Natural killer cell (primary cell): ENCODE measurements around the gene GAS2L2. TPM values are rescaled to one million over a fixed set of nuclear protein-coding genes. Genes with fewer than 3 reads are reported as not detected.

Experiments used
- ATAC-seq, 3 donors: fragments of 150-1000 bp in 2 of 3; fragments of 200-7000 bp in 1 of 3; cut with Tn5 transposase; 1 replicate in 1 of 3; 2 replicates in 2 of 3; pipeline ENCODE4 v1.10.0; 2021; ENCODE audit warnings: mild to moderate bottlenecking in 2 of 3, moderate library complexity in 2 of 3
- DNase-seq, 2 donors: peaks; one replicate each; pipeline versions ENCODE4 v3.0.0 to v3.0.0-alpha.2; 2013 to 2021; ENCODE audit warnings: mixed read lengths in 1 of 2
- H3K27ac ChIP-seq: one replicate; pipeline ENCODE4 v1.5.1; 2013; ENCODE audit warnings: mild to moderate bottlenecking, low read length
- H3K27me3 ChIP-seq: one replicate; pipeline ENCODE4 v1.6.1; 2013; ENCODE audit warnings: low read length; ENCODE audit not compliant: control insufficient read depth, insufficient read depth
- H3K36me3 ChIP-seq: one replicate; pipeline ENCODE4 v1.6.1; 2013; ENCODE audit warnings: low read length; ENCODE audit not compliant: control insufficient read depth, insufficient read depth
- H3K4me1 ChIP-seq: one replicate; pipeline ENCODE4 v1.6.1; 2013; ENCODE audit warnings: low read length; ENCODE audit not compliant: control insufficient read depth, insufficient read depth
- H3K4me3 ChIP-seq: one replicate; pipeline ENCODE4 v1.5.1; 2013; ENCODE audit warnings: low read length
- H3K9me3 ChIP-seq: one replicate; pipeline ENCODE4 v1.6.1; 2013; ENCODE audit warnings: low read length; ENCODE audit not compliant: control insufficient read depth, insufficient read depth
- H3K27ac Mint-ChIP-seq, 2 donors: one replicate each; pipeline ENCODE4 v1.8.0; 2022; ENCODE audit warnings: mild to moderate bottlenecking in 2 of 2, mixed read lengths in 2 of 2, moderate library complexity in 1 of 2
- H3K27me3 Mint-ChIP-seq, 2 donors: one replicate each; pipeline ENCODE4 v1.8.0; 2022; ENCODE audit warnings: low read depth in 2 of 2, mixed read lengths in 2 of 2
- H3K36me3 Mint-ChIP-seq: one replicate; pipeline ENCODE4 v1.8.0; 2022; ENCODE audit warnings: mixed read lengths
- H3K4me1 Mint-ChIP-seq, 2 donors: one replicate each; pipeline ENCODE4 v1.8.0; 2022; ENCODE audit warnings: mixed read lengths in 2 of 2
- H3K4me3 Mint-ChIP-seq: one replicate; pipeline ENCODE4 v1.8.0; 2022; ENCODE audit warnings: mild to moderate bottlenecking, moderate library complexity, mixed read lengths
- H3K9me3 Mint-ChIP-seq, 2 donors: one replicate each; pipeline ENCODE4 v1.8.0; 2022; ENCODE audit warnings: mixed read lengths in 2 of 2
- CTCF ChIP-seq: fragments of 200-600 bp; IDR thresholded peaks from one replicate; pipeline ENCODE4 v1.8.0; 2022; ENCODE audit warnings: antibody characterized with exemption
- WGBS: methylation state at CpG from one replicate; pipeline ENCODE4 v1.1.7; 2013; ENCODE audit warnings: missing lambda C conversion rate; ENCODE audit not compliant: insufficient coverage; 5-methylcytosine and 5-hydroxymethylcytosine counted together
- intact Hi-C: fragments of 100-400 bp; cut with micrococcal nuclease; formaldehyde crosslinking; loops from one replicate; pipeline ENCODE4 v1.14.2; 2022
- total RNA-seq, 4 donors: library from RNA; stranded (reverse); fragments of 120-200 nt in 1 of 4; gene quantifications; one replicate each; pipeline versions ENCODE4 v1.2.3 to v1.2.4, GENCODE V29; 2013 to 2022

The GAS2L2 gene
- total RNA-seq, 3 donors from 2014 or later (not counting 1 experiment from before 2014, with no cell fraction given), result 0.23 TPM; not detected in 2

DNA sequence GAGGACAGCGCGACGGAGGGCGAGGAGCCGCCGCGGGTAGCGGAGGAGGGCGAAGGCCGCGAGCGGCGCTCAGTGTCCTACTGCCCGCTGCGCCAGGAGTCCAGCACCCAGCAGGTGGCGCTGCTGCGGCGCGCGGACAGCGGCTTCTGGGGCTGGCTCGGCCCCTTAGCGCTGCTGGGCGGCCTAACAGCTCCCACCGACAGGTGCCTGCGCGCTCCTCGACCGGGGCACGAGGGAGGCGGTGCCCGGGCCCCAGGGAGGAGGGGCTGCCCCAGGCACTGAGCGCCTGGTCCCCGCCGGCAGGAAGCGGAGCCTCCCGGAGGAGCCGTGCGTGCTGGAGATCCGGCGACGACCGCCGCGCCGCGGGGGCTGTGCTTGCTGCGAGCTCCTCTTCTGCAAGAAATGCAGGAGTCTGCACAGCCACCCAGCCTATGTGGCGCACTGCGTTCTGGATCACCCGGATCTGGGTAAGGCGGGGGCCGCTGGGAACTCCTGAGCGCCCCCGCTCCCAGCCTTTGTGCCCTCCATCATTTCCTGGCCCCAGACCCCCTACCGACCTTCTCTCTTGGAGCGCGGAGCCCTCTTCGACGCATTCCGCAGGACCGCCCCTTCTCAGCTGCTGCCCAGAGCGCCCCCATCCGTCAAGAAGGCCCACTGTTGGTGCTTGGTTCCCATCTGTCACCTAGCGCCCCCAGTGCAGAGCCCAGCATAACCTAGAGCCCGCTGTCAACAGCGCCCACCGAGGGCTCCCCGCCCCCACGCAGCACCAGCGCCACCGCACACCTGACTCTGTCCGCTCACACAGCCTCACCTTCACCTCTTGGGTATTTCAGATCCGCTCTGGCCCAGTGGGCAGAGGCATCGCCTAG is 11.3 kb upstream of the GAS2L2 start:
- intact Hi-C loops, result loop anchor here (1.0 kb wide), 1 partner anchor 45 kb away; the partner anchor contains the start of gene TAF15
- peaks cover 6 to 9% of the 10 kb centered on the region in 2 donors for H3K4me1 Mint-ChIP-seq
- 1% methylated on average over 75 of the region's 75 CpGs for WGBS
- peak; percentile 85 for TF ChIP-seq CTCF
- ATAC-seq (peak; percentile 86 to 92 (median 88)), DNase-seq (peak; percentile 87 to 92)
- Histone ChIP-seq H3K4me3 (peak overlapping the region; percentile 83), H3K4me1 (peaks cover 15% of the 10 kb centered on the region), H3K9me3 (no peaks in the 10 kb centered on the region), H3K36me3 (no peaks in the 10 kb centered on the region), H3K27ac (peak overlapping the region; percentile 65), H3K27me3 (no peaks in the 10 kb centered on the region)
- H3K4me3 Mint-ChIP-seq, result peak overlapping the region; percentile 95
- peak overlapping the region; percentile 66 to 88 for H3K27ac Mint-ChIP-seq
- no peaks in the 10 kb centered on the region for H3K36me3 Mint-ChIP-seq
- peaks cover 5 to 7% of the 10 kb centered on the region in 2 donors for H3K27me3 Mint-ChIP-seq
- no peaks in the 10 kb centered on the region for H3K9me3 Mint-ChIP-seq

DNA sequence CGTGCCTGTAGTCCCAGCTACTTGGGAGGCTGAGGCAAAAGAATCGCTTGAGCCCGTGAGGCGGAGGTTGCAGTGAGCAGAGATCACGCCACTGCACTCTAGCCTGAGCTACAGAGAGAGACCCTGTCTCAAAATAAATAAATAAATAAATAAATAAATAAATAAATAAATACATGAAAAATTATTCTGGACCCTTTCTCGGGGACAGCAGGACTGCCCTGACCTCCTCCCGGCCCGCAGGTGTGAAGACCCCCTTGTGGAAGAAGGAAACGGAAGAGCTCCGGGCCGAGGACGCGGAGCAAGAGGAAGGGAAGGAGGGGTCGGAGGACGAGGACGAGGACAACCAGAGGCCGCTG is 10.7 kb upstream of the GAS2L2 start:
- 32% methylated on average over 17 of the region's 17 CpGs for WGBS
- peak overlapping the region; percentile 38 to 88 for H3K27ac Mint-ChIP-seq
- no peaks in the 10 kb centered on the region for H3K36me3 ChIP-seq

DNA sequence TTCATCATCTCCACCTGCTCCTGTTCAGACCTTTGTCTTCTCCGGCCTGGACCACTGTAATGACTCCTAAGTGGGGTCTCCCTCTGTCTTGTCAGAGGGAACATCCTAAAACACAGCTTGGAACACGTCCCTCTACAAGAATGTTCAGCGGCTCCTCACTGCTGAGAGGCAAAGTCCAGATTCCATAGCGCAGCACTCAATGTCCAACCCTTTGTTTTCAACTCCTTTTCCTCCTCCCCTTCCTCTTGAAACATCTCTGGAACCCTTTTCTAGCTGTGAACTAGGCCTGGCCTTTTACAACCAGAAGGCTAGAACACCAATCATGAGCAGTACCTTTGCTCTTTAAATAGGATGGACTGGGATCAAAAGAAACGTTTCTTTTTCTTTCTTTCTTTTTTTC is 8.6 kb upstream of the GAS2L2 start:
- H3K36me3 ChIP-seq, result no peaks in the 10 kb centered on the region
- no peak overlapping the region for H3K27ac ChIP-seq
- WGBS, result 91% methylated on average over 5 of the region's 5 CpGs
- ATAC-seq (no peak), DNase-seq (no peak)
- no peaks in the 10 kb centered on the region for H3K9me3 Mint-ChIP-seq
- H3K9me3 ChIP-seq, result no peaks in the 10 kb centered on the region
- no peak overlapping the region for H3K4me3 ChIP-seq
- no peaks in the 10 kb centered on the region for H3K36me3 Mint-ChIP-seq
- no peaks in the 10 kb centered on the region for H3K27me3 ChIP-seq
- no peak for TF ChIP-seq CTCF
- peaks cover 6 to 9% of the 10 kb centered on the region in 2 donors for H3K4me1 Mint-ChIP-seq
- no peak overlapping the region for H3K4me3 Mint-ChIP-seq
- intact Hi-C loops, result no loop called here
- no peak overlapping the region for H3K27ac Mint-ChIP-seq
- peaks cover 15% of the 10 kb centered on the region for H3K4me1 ChIP-seq
- H3K27me3 Mint-ChIP-seq, result no peaks in the 10 kb centered on the region

More for the DNA sequence above, 10.7 kb upstream of the GAS2L2 start:
- Histone ChIP-seq H3K4me3 (peak overlapping the region; percentile 83), H3K27ac (peak overlapping the region; percentile 65), H3K4me1 (peaks cover 15% of the 10 kb centered on the region), H3K27me3 (no peaks in the 10 kb centered on the region), H3K9me3 (no peaks in the 10 kb centered on the region)
- DNase-seq (no peak), ATAC-seq (no peak)
- intact Hi-C loops, result loop anchor here (1.0 kb wide), 1 partner anchor 46 kb away; the partner anchor contains the start of gene TAF15
- Mint-ChIP-seq H3K4me1 (peaks cover 6 to 9% of the 10 kb centered on the region in 2 donors), H3K4me3 (peak overlapping the region; percentile 95), H3K9me3 (no peaks in the 10 kb centered on the region), H3K27me3 (peaks cover 5 to 7% of the 10 kb centered on the region in 2 donors), H3K36me3 (no peaks in the 10 kb centered on the region)
- no peak for TF ChIP-seq CTCF
